Stimulated activated CD8-positive, alpha-beta memory T cell treated with anti-CD3 and anti-CD28 coated beads, Interleukin-15, amount 100 ng/mL, for 1 hour (primary cell): ENCODE results near the gene HOXB3.
"Not testable (repeated sequence)": the region's sequence is repeated elsewhere in the genome, so short reads cannot be mapped to it uniquely, and the experiment has no call there.

Experiments
- DNase-seq: peaks from one replicate; pipeline ENCODE4 v3.0.0-alpha.2; 2020; ENCODE audit warnings: low read depth

The HOXB3 gene

DNA sequence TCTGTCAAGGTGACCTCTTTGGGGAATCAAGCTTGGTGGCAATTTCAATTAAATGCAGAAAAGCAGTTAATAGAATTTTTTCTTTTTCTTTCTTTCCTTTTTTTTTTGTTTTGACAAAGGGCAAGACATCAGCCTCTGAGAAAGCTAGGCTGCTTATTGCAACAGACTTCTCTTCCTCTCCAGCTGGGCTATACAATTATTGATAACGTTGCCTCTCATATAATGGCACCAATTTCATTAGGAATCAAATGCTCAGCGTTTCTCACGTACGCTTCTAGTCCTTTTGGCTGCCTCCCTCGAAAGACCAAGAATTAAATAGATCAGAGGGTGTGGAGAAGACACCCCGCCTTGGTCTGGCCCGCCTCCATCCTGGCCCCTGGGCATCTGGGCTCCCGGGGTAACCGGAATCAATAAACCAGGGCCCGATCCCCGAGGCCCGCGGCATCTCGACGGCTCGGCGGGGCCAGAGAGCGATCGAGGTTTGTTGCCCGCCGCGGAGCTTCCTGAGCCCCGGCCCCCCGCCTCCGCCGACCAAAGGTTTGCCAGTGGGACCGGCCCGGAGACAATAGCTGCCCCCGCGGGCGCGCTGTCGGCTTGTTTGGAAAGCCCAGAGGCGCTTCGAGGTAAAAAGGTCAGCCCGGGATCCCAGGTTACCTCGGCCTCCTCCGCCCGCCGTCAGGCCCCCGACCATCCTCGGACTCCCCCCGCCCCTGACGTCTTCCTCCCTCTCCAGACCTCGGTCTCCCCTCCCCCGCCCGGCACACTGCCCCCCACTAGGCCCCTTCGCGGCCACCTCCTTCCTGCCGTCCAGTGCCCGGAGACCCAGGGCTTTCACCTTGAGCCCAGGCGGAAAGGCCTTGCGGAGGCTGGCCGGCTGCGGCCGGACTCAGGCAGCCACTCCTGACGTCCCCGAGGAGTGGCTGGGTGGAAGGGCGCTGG, 63.2 kb downstream of the HOXB3 start:
- DNase-seq, result no peak

GRCh38 chr17:48523010-48523409, 67.0 kb downstream of the HOXB3 start:
- no peak for DNase-seq

- DNase-seq, result no peak
Observed at GRCh38 chr17:48522031-48522653, 67.9 kb downstream of the HOXB3 start.

DNA sequence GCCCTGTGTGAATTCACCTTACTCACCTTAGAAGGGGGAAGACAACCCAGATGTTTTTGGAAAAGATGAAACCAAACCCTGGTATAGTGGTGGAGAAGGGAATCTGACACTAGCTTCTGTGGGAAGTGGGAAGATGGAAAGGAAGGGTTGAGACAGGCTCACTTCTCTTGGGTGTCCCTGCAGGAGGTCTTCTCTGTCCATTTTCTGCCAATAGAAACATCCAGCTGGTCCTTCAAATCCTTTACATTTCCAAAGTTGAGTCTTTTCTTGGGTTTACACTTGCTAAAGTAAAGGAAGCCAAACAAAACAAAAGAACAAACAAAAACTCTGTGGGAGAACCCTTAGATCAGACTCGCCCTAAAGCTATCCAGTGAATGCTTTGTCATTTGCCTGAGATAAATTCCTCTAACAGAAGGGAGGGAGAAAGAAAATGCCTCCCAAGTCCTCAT, 69.4 kb downstream of the HOXB3 start:
- no peak for DNase-seq

DNA sequence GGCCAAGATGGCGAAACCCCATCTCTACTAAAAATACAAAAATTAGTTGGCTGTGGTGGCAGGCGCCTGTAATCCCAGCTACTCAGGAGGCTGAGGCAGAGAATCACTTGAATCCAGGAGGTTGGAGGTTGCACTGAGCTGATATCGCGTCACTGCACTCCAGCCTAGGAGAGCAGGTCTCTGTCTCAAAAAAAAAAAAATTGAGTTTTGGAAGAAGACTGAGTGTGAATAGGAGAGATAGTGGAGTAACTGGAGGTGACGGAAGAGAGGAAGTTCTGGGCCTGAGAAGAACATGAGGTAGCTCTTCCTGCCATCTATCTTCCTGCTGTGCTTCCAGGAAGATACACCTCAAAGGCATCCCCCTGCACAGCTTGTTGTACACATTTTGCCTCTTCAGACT, 70.6 kb downstream of the HOXB3 start:
- no peak for DNase-seq

DNA sequence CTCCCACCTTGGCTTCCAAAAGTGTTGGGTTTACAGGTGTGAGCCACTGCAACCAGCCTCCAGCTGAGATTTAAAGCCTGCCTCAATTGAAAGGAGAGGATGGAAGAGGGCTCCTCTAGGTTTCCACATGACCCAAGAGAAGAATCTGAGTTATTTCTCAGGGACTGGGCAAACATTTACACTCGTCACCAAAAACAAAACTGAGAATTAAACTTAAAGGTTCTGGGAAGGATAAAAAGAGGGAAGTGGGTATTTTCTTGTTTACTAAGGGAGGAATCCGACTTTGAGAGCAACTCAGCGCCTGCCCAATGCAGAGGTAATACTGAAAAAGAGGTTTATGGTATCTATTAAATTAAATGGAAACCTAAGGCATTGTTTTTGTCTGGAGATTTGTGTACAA, 72.6 kb downstream of the HOXB3 start:
- DNase-seq, result no peak

DNA sequence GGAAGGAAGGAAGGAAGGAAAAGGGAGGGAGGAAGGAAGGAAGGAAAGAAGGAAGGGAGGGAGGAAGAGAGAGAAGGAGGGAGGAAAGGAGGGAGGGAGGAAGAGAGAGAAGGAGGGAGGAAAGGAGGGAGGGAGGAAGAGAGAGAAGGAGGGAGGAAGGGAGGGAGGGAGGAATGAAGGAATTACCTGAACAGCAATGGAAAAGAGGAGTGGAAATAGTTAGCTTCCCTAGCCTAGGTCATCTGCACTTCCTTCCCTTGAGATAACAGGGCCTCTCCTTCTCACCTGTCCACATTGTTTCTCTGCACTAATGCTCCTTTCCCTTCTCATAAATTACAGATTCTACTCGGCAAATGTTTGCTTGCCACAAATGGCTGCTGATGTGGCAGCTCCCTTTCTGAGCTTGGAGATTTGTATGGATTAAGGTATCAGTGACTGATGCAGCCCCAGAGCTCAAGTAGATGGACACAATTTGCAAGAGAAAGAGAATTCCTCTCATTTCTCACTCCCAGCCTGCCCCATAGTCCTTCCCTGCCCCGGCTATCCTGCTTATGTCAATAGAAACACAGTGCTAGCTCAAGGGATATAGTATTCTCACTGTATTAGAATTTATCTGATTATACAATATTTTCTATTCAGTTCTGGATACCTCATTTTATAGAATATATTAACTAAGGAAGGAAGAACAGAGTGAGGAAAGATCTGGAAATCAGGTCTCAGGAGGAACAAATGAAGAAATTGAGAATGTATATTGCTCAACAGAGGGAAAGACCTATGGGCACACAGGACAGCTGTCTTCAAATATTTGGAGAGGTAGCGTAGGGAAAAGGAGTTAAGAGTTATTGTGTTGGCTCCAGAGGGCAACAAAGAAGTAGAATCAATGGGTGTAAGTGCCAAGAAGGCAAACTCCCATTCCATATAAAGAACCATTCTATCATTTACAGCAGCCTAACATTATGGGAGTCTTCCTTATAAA, 73.8 kb downstream of the HOXB3 start:
- no peak for DNase-seq

- DNase-seq, result no peak
Observed at GRCh38 chr17:48514477-48514876, 75.6 kb downstream of the HOXB3 start.

- DNase-seq, result no peak
Observed at GRCh38 chr17:48513666-48514455, 76.2 kb downstream of the HOXB3 start.

- no peak for DNase-seq
Observed at GRCh38 chr17:48513097-48513496, 76.9 kb downstream of the HOXB3 start.

GRCh38 chr17:48510761-48511604, 79.1 kb downstream of the HOXB3 start:
- DNase-seq, result no peak

DNA sequence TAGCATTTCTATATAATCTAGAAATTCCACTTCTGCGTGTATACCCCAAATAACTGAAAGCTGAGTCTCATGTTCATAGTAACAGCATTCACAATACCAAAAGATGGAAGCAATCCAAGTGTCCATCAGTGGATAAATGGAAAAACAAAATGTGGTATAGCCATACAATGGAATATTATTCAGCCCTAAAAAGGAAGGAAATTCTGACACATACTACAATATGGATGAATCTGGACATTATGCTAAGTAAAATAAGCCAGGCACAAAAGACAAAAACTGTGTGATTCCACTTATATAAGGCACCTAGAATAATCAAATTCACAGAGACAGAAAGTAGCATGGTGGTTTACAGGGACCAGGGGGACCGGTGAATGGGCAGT, 79.7 kb downstream of the HOXB3 start:
- no peak for DNase-seq

GRCh38 chr17:48509708-48510107, 80.3 kb downstream of the HOXB3 start:
- DNase-seq, result not testable (repeated sequence)

DNA sequence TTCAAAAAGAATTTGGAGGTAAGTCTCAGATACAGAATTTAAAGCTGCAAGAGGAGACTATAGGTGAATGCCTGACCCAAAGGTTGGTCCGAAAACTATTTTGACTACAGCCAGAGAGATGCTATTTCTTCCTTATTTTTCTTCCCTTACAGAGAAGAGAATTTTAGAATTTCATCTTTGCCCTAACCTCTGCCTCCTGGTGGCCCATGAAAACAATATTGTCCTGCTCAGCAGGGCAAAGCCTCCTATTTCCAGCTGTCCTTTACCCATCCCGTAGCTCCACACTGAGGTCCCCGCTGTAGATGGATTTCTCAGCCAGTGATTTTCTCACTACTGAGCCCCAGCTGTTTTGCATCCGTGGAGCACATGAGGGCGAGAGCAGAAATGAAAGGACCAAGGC, 83.8 kb downstream of the HOXB3 start:
- no peak for DNase-seq

DNA sequence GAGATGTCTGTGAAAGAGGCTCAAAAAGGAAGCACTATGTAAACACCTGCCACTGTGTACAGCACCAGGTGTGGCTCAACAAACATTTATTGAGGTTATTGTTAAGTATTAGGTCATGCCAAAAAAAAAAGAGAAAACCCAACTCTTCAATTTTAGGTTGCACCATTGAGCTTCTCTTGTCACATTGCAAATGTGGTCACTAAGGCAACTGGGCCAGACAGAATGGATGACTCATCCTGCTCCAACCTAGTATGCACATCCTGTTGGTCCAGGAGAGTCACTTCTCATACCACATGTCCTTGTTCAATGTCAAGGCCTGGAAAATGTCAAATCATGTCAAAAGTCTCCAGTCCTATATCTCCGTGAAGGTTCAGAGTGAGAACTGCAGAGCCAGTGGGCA, 84.3 kb downstream of the HOXB3 start:
- peak; percentile 11 for DNase-seq

DNA sequence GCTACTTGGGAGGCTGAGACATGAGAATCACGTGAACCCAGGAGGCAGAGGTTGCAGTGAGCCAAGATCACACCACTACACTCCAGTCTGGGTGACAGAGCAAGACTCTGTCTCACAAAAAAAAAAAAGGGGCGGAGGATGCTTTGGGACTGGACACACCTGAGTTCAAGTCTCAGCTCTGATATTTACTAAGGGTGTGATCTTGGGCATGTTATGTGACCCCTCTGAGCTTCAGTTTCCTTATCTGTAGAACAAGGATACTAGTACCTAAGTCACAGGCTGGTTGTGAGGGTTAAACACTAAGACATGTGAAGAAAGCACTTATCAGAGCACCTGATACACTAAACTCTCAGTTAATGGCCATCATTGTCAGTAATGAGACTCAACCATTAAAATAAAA, 85.1 kb downstream of the HOXB3 start:
- DNase-seq, result no peak

DNA sequence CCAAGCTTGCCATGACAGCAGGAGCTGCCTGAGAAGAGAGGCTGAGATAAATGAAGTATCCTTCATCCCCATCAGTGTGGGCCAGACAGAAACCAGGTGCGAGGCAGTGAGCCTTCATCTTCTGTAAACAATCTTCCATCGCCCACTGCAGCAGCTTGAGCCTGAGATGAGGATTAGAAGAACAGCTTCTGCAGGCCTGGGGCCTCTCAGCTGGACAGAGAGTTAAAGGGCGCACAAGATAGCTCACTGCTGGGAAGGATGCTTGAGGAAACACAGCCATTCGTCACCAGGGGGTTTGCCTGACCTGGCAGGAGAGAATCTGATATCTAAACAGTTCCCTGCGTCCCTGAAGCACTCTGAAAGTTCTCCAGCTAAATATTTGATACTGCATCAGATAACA, 86.3 kb downstream of the HOXB3 start:
- DNase-seq, result no peak

GRCh38 chr17:48502901-48503300, 87.1 kb downstream of the HOXB3 start:
- DNase-seq, result no peak

GRCh38 chr17:48502312-48502711, 87.7 kb downstream of the HOXB3 start:
- no peak for DNase-seq
